Neural cell (in vitro differentiated cells): ENCODE results near the gene SPECC1.

Experiments
- CTCF ChIP-seq: fragments of 450-650 bp; IDR thresholded peaks from 2 replicates; pipeline ENCODE4 v1.5.1; 2014; ENCODE audit warnings: antibody characterized with exemption, mild to moderate bottlenecking, moderate library complexity; ENCODE audit not compliant: poor library complexity, severe bottlenecking
- EP300 ChIP-seq: fragments of 450-650 bp; conservative IDR thresholded peaks from 2 replicates; pipeline ENCODE4 v1.6.1; 2014; ENCODE audit warnings: antibody characterized with exemption, mild to moderate bottlenecking, moderate library complexity; ENCODE audit not compliant: poor library complexity, severe bottlenecking
- EZH2 ChIP-seq: fragments of 200-600, 300-800 bp; shearing (Covaris generic), sonication (generic); IDR thresholded peaks from 2 replicates; pipeline ENCODE4 v1.6.1; 2014; ENCODE audit warnings: antibody characterized with exemption, low read length, borderline replicate concordance, mild to moderate bottlenecking; ENCODE audit not compliant: insufficient read depth, poor library complexity, severe bottlenecking
- MXI1 ChIP-seq: fragments of 450-650 bp; conservative IDR thresholded peaks from 2 replicates; pipeline ENCODE4 v1.6.1; 2014; ENCODE audit warnings: antibody characterized with exemption, mild to moderate bottlenecking; ENCODE audit not compliant: poor library complexity, severe bottlenecking
- POLR2AphosphoS5 ChIP-seq: IDR thresholded peaks from 2 replicates; pipeline ENCODE4 v1.6.1; 2012
- RAD21 ChIP-seq: fragments of 450-650 bp; conservative IDR thresholded peaks from 2 replicates; pipeline ENCODE4 v1.6.1; 2014; ENCODE audit warnings: antibody characterized with exemption, mild to moderate bottlenecking, moderate library complexity
- SMC3 ChIP-seq: fragments of 450-650 bp; conservative IDR thresholded peaks from 2 replicates; pipeline ENCODE4 v1.6.1; 2014; ENCODE audit warnings: antibody characterized with exemption, mild to moderate bottlenecking, moderate library complexity; ENCODE audit not compliant: poor library complexity
- TAF1 ChIP-seq: IDR thresholded peaks from 2 replicates; pipeline ENCODE4 v1.6.1; 2012; ENCODE audit warnings: low read depth

- no peak for TF ChIP-seq CTCF
- no peak for TF ChIP-seq EZH2
- no peak for TF ChIP-seq TAF1
- no peak for TF ChIP-seq EP300
- TF ChIP-seq POLR2AphosphoS5, result no peak
- TF ChIP-seq MXI1, result no peak
- TF ChIP-seq RAD21, result no peak
- TF ChIP-seq SMC3, result no peak
Observed at GRCh38 chr17:20242271-20242670, 233.1 kb downstream of the SPECC1 start.
